HG02798 (cell line): ENCODE measurements around the gene RTL3.

Source experiments
- ATAC-seq: cut with Tn5 transposase; IDR thresholded peaks from one replicate; pipeline ENCODE4 v1.9.1; 2021; ENCODE audit warnings: mild to moderate bottlenecking; ENCODE audit not compliant: unreplicated experiment, poor library complexity

RTL3 gene

GRCh38 chrX:78624426-78624825 lies 34.7 kb downstream of the RTL3 start:
- no peak for ATAC-seq

- no peak for ATAC-seq
These were observed 36.3 kb downstream of the RTL3 start for GRCh38 chrX:78622831-78623230.

- ATAC-seq, result no peak
These were observed 39.3 kb downstream of the RTL3 start for GRCh38 chrX:78619834-78620233.

DNA sequence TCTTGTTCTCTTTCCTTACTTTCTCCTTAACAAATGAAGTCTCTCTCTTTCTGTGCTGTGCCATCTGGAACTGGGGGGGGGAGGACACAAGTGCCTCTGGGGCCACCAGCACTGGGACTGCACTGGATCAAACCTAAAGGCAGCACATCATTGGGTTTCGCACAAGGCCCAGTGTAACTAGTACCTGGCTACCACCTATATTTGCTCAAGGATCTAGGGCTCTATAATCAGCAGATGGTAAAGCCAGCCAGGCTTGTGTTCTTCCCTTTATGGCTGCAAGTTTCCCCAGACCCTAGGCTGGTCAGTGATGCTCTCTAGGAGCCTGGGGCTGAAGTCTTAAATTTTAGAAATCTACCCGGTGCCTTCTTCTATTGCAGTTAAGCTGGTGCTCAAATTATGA lies 40.1 kb downstream of the RTL3 start:
- no peak for ATAC-seq

DNA sequence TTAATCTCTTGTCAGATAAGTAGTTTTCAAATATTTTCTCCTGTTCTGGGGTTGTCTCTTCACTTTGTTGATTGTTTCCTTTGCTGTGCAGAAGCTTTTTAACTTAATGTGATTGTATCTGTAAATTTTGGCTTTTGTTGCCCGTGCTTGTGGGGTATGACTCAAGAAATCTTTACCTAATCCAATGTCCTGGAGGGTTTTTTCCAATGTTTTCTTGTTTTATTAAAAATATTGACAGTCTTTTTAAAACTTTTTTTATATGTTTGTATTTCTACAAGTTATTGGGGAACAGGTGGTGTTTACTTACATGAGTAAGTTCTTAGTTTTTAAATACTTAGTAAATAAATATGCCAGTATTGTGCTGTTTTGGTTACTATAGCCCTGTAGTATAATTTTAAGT lies 44.9 kb downstream of the RTL3 start:
- ATAC-seq, result no peak
